GM23338 (cell line): ENCODE measurements around the gene NPAS3. TPM values are rescaled to one million over a fixed set of nuclear protein-coding genes. Genes with fewer than 3 reads are reported as not detected.

Experiments used
- ATAC-seq: fragments of 200-7000 bp; cut with Tn5 transposase; 3 replicates; pipeline ENCODE4 v1.9.1; 2020
- DNase-seq: peaks from one replicate; pipeline ENCODE4 v3.0.0-alpha.2; 2015; ENCODE audit warnings: low spot score
- H2AFZ ChIP-seq: fragments of 200-600 bp; sonication (generic); 2 replicates; pipeline ENCODE4 v1.8.0; 2016; ENCODE audit warnings: antibody characterized with exemption, mild to moderate bottlenecking, moderate library complexity
- H3F3A ChIP-seq: fragments of 200-600 bp; sonication (generic); replicated peaks from 2 replicates; pipeline ENCODE4 v1.8.0; 2017; ENCODE audit warnings: antibody characterized with exemption, mixed run types, low read depth
- H3K27ac ChIP-seq: fragments of 200-600 bp; sonication (generic); 2 replicates; pipeline ENCODE4 v1.6.1; 2016; ENCODE audit warnings: low read depth
- H3K27me3 ChIP-seq: fragments of 200-600 bp; sonication (generic); 2 replicates; pipeline ENCODE4 v1.8.0; 2016; ENCODE audit warnings: mild to moderate bottlenecking, mixed run types, moderate library complexity; ENCODE audit not compliant: insufficient read depth
- H3K36me3 ChIP-seq: fragments of 200-600 bp; sonication (generic); 2 replicates; pipeline ENCODE4 v1.8.0; 2016; ENCODE audit warnings: mild to moderate bottlenecking; ENCODE audit not compliant: insufficient read depth
- H3K4me1 ChIP-seq: fragments of 200-600 bp; sonication (generic); 2 replicates; pipeline ENCODE4 v1.8.0; 2016; ENCODE audit warnings: mild to moderate bottlenecking, moderate library complexity; ENCODE audit not compliant: insufficient read depth
- H3K4me2 ChIP-seq: fragments of 200-600 bp; sonication (generic); 2 replicates; pipeline ENCODE4 v1.7.1; 2017; ENCODE audit warnings: mixed run types
- H3K4me3 ChIP-seq: fragments of 200-600 bp; sonication (generic); 2 replicates; pipeline ENCODE4 v1.6.1; 2016; ENCODE audit warnings: mixed run types
- H3K79me2 ChIP-seq: fragments of 200-600 bp; sonication (generic); replicated peaks from 2 replicates; pipeline ENCODE4 v1.8.0; 2017; ENCODE audit warnings: mild to moderate bottlenecking; ENCODE audit not compliant: insufficient read depth
- H3K9me2 ChIP-seq: fragments of 200-600 bp; sonication (generic); 2 replicates; pipeline ENCODE4 v1.8.0; 2017; ENCODE audit not compliant: insufficient read depth
- H4K20me1 ChIP-seq: fragments of 200-600 bp; sonication (generic); replicated peaks from 2 replicates; pipeline ENCODE4 v1.8.0; 2017; ENCODE audit warnings: mild to moderate bottlenecking; ENCODE audit not compliant: insufficient read depth
- H3K27ac Mint-ChIP-seq: 2 replicates; pipeline ENCODE4 v1.8.0; 2020; ENCODE audit warnings: inconsistent platforms, mild to moderate bottlenecking, moderate library complexity, mixed read lengths
- H3K27me3 Mint-ChIP-seq: 3 replicates; pipeline ENCODE4 v1.8.0; 2022; ENCODE audit warnings: low read depth, mild to moderate bottlenecking, moderate library complexity, mixed read lengths, inconsistent platforms; ENCODE audit not compliant: insufficient read depth, poor library complexity
- H3K36me3 Mint-ChIP-seq: 3 replicates; pipeline ENCODE4 v1.8.0; 2021; ENCODE audit warnings: low read depth, mild to moderate bottlenecking, inconsistent platforms, moderate library complexity, mixed read lengths
- H3K4me1 Mint-ChIP-seq: 3 replicates; pipeline ENCODE4 v1.8.0; 2020; ENCODE audit warnings: mild to moderate bottlenecking, inconsistent platforms, mixed read lengths
- H3K4me3 Mint-ChIP-seq: 3 replicates; pipeline ENCODE4 v1.8.0; 2021; ENCODE audit warnings: moderate library complexity, mild to moderate bottlenecking, inconsistent platforms, mixed read lengths
- H3K9me3 Mint-ChIP-seq: 3 replicates; pipeline ENCODE4 v1.8.0; 2020; ENCODE audit warnings: moderate library complexity, mild to moderate bottlenecking, inconsistent platforms, mixed read lengths
- CREB1 ChIP-seq: fragments of 250-450 bp; sonication (Bioruptor Pico); IDR thresholded peaks from 2 replicates; pipeline ENCODE4 v1.5.0; 2020; ENCODE audit warnings: low read depth, mild to moderate bottlenecking, moderate library complexity
- EZH2 ChIP-seq: fragments of 200-600 bp; sonication (generic); IDR thresholded peaks from one replicate; pipeline ENCODE4 v1.8.0; 2017; ENCODE audit warnings: antibody characterized with exemption, mild to moderate bottlenecking, low read depth; ENCODE audit not compliant: unreplicated experiment
- EZH2phosphoT487 ChIP-seq: fragments of 200-600 bp; sonication (generic); IDR thresholded peaks from one replicate; pipeline ENCODE4 v1.8.1; 2018; ENCODE audit warnings: antibody characterized with exemption; ENCODE audit not compliant: unreplicated experiment
- JUNB ChIP-seq: IDR thresholded peaks from one replicate; pipeline ENCODE4 v1.6.1; 2016; ENCODE audit warnings: antibody characterized with exemption; ENCODE audit not compliant: unreplicated experiment
- NANOG ChIP-seq: IDR thresholded peaks from 2 replicates; pipeline ENCODE4 v1.6.1; 2016; ENCODE audit warnings: antibody characterized with exemption, borderline replicate concordance
- POLR2AphosphoS5 ChIP-seq: IDR thresholded peaks from 2 replicates; pipeline ENCODE4 v1.6.1; 2016; ENCODE audit warnings: antibody characterized with exemption, low read depth
- STAT1 ChIP-seq: IDR thresholded peaks from one replicate; pipeline ENCODE4 v1.6.1; 2016; ENCODE audit warnings: antibody characterized with exemption; ENCODE audit not compliant: unreplicated experiment
- ZNF114 ChIP-seq: fragments of 250-450 bp; sonication (Bioruptor Pico); IDR thresholded peaks from 2 replicates; pipeline ENCODE4 v1.5.0; 2020; ENCODE audit warnings: mild to moderate bottlenecking, moderate library complexity
- ZNF331 ChIP-seq: fragments of 250-450 bp; sonication (Bioruptor Pico); IDR thresholded peaks from 2 replicates; pipeline ENCODE4 v1.5.0; 2020; ENCODE audit warnings: low read depth, mild to moderate bottlenecking, moderate library complexity
- polyA plus RNA-seq: library from polyadenylated mRNA; unstranded; fragments of >200 nt; fragmentation: Nextera tagmentation; extraction: Ambion mirVana; gene quantifications from 2 replicates; pipeline ENCODE4 v1.2.1, GENCODE V29; 2016
- total RNA-seq: library from RNA; depleted of rRNA; stranded (reverse); fragments of >200 nt; shearing (Covaris generic); gene quantifications from 2 replicates; pipeline ENCODE4 v1.2.3, GENCODE V29; 2014
- TF ChIP-seq, protein P1 (sequence below): IDR thresholded peaks from 2 replicates; pipeline ENCODE4 v1.6.1; 2016; ENCODE audit warnings: antibody characterized with exemption
- TF ChIP-seq, protein P2 (sequence below): fragments of 250-450 bp; sonication (Bioruptor Pico); IDR thresholded peaks from 2 replicates; pipeline ENCODE4 v1.5.0; 2020; ENCODE audit warnings: mild to moderate bottlenecking, moderate library complexity
- TF ChIP-seq, protein P3 (sequence below): IDR thresholded peaks from one replicate; pipeline ENCODE4 v1.6.1; 2018; ENCODE audit warnings: antibody characterized with exemption; ENCODE audit not compliant: unreplicated experiment
- TF ChIP-seq, protein P4 (sequence below), 2 experiments: fragments of 200-600 bp in 1 of 2; sonication (generic) in 1 of 2; conservative IDR thresholded peaks; 2 replicates each; pipeline versions ENCODE4 v1.5.1 to v1.6.1; 2016 to 2017; ENCODE audit warnings: antibody characterized with exemption in 2 of 2, low read depth in 2 of 2, mild to moderate bottlenecking in 2 of 2, moderate library complexity in 1 of 2

NPAS3 gene
- total and polyA plus RNA-seq, 2 experiments from 2014 or later: 0.17 to 0.19 TPM

DNA sequence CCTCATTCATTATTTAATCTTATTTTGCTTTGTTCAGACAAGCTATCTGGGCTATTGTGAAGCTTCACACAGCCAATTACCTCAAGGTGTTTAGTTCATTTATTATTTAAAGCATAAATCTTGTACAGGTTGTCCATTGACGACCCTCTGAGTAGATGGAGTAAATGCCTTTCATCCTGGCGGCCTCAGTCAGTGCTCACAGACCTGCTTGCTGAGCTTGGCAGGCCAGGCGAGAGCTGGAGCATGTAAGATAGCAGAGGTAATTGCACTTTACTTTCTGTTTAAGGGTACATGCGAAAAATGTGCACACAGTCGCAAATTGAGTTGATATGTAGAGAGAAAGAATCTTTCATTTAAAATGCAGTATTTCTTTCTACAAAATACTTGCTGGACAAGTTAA is 224.4 kb downstream of the NPAS3 start:
- Histone ChIP-seq H3K27me3 (no peaks in the 10 kb centered on the region), H3K27ac (no peak overlapping the region), H3K9me2 (no peaks in the 10 kb centered on the region), H4K20me1 (no peaks in the 10 kb centered on the region), H3K79me2 (no peaks in the 10 kb centered on the region), H3K4me3 (no peak overlapping the region), H3F3A (no peaks in the 10 kb centered on the region), H3K36me3 (no peaks in the 10 kb centered on the region), H3K4me1 (peaks cover 19% of the 10 kb centered on the region), H3K4me2 (no peak overlapping the region), H2AFZ (no peak overlapping the region; the same call in 1 of the 2 replicates)
- Mint-ChIP-seq H3K9me3 (no peaks in the 10 kb centered on the region), H3K4me3 (no peak overlapping the region), H3K27me3 (peaks cover 2% of the 10 kb centered on the region), H3K27ac (no peak overlapping the region), H3K36me3 (no peaks in the 10 kb centered on the region), H3K4me1 (no peaks in the 10 kb centered on the region)
- DNase-seq: no peak
- ATAC-seq: no peak
- TF ChIP-seq NANOG (no peak), EZH2phosphoT487 (no peak), POLR2AphosphoS5 (no peak), ZNF331 (CRISPR knock-in tag) (no peak), JUNB (no peak), EZH2 (no peak), CREB1 (CRISPR knock-in tag) (no peak), STAT1 (no peak), ZNF114 (CRISPR knock-in tag) (no peak)
- TF ChIP-seq, protein P1, sequence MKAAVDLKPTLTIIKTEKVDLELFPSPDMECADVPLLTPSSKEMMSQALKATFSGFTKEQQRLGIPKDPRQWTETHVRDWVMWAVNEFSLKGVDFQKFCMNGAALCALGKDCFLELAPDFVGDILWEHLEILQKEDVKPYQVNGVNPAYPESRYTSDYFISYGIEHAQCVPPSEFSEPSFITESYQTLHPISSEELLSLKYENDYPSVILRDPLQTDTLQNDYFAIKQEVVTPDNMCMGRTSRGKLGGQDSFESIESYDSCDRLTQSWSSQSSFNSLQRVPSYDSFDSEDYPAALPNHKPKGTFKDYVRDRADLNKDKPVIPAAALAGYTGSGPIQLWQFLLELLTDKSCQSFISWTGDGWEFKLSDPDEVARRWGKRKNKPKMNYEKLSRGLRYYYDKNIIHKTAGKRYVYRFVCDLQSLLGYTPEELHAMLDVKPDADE: no peak
- TF ChIP-seq, protein P2, sequence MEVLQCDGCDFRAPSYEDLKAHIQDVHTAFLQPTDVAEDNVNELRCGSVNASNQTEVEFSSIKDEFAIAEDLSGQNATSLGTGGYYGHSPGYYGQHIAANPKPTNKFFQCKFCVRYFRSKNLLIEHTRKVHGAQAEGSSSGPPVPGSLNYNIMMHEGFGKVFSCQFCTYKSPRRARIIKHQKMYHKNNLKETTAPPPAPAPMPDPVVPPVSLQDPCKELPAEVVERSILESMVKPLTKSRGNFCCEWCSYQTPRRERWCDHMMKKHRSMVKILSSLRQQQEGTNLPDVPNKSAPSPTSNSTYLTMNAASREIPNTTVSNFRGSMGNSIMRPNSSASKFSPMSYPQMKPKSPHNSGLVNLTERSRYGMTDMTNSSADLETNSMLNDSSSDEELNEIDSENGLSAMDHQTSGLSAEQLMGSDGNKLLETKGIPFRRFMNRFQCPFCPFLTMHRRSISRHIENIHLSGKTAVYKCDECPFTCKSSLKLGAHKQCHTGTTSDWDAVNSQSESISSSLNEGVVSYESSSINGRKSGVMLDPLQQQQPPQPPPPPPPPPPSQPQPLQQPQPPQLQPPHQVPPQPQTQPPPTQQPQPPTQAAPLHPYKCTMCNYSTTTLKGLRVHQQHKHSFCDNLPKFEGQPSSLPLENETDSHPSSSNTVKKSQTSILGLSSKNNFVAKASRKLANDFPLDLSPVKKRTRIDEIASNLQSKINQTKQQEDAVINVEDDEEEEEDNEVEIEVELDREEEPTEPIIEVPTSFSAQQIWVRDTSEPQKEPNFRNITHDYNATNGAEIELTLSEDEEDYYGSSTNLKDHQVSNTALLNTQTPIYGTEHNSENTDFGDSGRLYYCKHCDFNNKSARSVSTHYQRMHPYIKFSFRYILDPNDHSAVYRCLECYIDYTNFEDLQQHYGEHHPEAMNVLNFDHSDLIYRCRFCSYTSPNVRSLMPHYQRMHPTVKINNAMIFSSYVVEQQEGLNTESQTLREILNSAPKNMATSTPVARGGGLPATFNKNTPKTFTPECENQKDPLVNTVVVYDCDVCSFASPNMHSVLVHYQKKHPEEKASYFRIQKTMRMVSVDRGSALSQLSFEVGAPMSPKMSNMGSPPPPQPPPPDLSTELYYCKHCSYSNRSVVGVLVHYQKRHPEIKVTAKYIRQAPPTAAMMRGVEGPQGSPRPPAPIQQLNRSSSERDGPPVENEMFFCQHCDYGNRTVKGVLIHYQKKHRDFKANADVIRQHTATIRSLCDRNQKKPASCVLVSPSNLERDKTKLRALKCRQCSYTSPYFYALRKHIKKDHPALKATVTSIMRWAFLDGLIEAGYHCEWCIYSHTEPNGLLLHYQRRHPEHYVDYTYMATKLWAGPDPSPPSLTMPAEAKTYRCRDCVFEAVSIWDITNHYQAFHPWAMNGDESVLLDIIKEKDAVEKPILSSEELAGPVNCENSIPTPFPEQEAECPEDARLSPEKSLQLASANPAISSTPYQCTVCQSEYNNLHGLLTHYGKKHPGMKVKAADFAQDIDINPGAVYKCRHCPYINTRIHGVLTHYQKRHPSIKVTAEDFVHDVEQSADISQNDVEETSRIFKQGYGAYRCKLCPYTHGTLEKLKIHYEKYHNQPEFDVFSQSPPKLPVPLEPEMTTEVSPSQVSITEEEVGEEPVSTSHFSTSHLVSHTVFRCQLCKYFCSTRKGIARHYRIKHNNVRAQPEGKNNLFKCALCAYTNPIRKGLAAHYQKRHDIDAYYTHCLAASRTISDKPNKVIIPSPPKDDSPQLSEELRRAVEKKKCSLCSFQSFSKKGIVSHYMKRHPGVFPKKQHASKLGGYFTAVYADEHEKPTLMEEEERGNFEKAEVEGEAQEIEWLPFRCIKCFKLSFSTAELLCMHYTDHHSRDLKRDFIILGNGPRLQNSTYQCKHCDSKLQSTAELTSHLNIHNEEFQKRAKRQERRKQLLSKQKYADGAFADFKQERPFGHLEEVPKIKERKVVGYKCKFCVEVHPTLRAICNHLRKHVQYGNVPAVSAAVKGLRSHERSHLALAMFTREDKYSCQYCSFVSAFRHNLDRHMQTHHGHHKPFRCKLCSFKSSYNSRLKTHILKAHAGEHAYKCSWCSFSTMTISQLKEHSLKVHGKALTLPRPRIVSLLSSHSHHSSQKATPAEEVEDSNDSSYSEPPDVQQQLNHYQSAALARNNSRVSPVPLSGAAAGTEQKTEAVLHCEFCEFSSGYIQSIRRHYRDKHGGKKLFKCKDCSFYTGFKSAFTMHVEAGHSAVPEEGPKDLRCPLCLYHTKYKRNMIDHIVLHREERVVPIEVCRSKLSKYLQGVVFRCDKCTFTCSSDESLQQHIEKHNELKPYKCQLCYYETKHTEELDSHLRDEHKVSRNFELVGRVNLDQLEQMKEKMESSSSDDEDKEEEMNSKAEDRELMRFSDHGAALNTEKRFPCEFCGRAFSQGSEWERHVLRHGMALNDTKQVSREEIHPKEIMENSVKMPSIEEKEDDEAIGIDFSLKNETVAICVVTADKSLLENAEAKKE: no peak
- TF ChIP-seq, protein P3, sequence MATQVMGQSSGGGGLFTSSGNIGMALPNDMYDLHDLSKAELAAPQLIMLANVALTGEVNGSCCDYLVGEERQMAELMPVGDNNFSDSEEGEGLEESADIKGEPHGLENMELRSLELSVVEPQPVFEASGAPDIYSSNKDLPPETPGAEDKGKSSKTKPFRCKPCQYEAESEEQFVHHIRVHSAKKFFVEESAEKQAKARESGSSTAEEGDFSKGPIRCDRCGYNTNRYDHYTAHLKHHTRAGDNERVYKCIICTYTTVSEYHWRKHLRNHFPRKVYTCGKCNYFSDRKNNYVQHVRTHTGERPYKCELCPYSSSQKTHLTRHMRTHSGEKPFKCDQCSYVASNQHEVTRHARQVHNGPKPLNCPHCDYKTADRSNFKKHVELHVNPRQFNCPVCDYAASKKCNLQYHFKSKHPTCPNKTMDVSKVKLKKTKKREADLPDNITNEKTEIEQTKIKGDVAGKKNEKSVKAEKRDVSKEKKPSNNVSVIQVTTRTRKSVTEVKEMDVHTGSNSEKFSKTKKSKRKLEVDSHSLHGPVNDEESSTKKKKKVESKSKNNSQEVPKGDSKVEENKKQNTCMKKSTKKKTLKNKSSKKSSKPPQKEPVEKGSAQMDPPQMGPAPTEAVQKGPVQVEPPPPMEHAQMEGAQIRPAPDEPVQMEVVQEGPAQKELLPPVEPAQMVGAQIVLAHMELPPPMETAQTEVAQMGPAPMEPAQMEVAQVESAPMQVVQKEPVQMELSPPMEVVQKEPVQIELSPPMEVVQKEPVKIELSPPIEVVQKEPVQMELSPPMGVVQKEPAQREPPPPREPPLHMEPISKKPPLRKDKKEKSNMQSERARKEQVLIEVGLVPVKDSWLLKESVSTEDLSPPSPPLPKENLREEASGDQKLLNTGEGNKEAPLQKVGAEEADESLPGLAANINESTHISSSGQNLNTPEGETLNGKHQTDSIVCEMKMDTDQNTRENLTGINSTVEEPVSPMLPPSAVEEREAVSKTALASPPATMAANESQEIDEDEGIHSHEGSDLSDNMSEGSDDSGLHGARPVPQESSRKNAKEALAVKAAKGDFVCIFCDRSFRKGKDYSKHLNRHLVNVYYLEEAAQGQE: no peak
- TF ChIP-seq, protein P4, sequence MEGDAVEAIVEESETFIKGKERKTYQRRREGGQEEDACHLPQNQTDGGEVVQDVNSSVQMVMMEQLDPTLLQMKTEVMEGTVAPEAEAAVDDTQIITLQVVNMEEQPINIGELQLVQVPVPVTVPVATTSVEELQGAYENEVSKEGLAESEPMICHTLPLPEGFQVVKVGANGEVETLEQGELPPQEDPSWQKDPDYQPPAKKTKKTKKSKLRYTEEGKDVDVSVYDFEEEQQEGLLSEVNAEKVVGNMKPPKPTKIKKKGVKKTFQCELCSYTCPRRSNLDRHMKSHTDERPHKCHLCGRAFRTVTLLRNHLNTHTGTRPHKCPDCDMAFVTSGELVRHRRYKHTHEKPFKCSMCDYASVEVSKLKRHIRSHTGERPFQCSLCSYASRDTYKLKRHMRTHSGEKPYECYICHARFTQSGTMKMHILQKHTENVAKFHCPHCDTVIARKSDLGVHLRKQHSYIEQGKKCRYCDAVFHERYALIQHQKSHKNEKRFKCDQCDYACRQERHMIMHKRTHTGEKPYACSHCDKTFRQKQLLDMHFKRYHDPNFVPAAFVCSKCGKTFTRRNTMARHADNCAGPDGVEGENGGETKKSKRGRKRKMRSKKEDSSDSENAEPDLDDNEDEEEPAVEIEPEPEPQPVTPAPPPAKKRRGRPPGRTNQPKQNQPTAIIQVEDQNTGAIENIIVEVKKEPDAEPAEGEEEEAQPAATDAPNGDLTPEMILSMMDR (conservative IDR thresholded peaks at IDR 0.05; ENCODE audit: low read depth in 2 of 2): no peak
